NT2/D1 (cell line): ENCODE measurements around the gene KCNG4.

ENCODE experiments used
- SUZ12 ChIP-seq: IDR thresholded peaks from 2 replicates; pipeline ENCODE4 v1.6.1; 2011; ENCODE audit not compliant: insufficient read length, insufficient read depth; ENCODE audit errors: extremely low read depth
- YY1 ChIP-seq: IDR thresholded peaks from 2 replicates; pipeline ENCODE4 v1.6.1; 2011; ENCODE audit not compliant: insufficient read length, insufficient read depth
- ZNF274 ChIP-seq: IDR thresholded peaks from 2 replicates; pipeline ENCODE4 v1.6.1; 2011; ENCODE audit warnings: mild to moderate bottlenecking, low read depth, low read length

GRCh38 chr16:84194470-84195200 lies 45.2 kb downstream of the KCNG4 start:
- TF ChIP-seq SUZ12, result no peak
- no peak for TF ChIP-seq YY1
- TF ChIP-seq ZNF274, result no peak
